Endothelial cell of umbilical vein (primary cell): Measurements from ENCODE around the gene FBXO2. TPM values are rescaled to one million over a fixed set of nuclear protein-coding genes. Genes with fewer than 3 reads are reported as not detected.

Experiments
- BruUV-seq: library from RNA; stranded (reverse); fragments of 400-500 nt; replicated peaks from 2 replicates; lab custom pipeline; 2021; lab: Mats Ljungman, UMichigan
- CTCF ChIA-PET: fragments of 300-600, 350-600 bp; sonication (Branson Sonifier 250); formaldehyde crosslinking; loops from one replicate; lab custom pipeline; 2021; ENCODE audit warnings: antibody characterized with exemption, inconsistent platforms; lab: Charles Lee
- POLR2A ChIA-PET: fragments of 300-600, 350-600 bp; sonication (Branson Sonifier 250); formaldehyde crosslinking; loops from one replicate; lab custom pipeline; 2021; ENCODE audit warnings: antibody characterized with exemption, inconsistent platforms; lab: Charles Lee
- DNase-seq: peaks from one replicate; pipeline ENCODE4 v3.0.0-alpha.2; 2011; ENCODE audit warnings: low read depth, low spot score
- FAIRE-seq: peaks from 2 replicates; lab custom pipeline; 2011; peaks lifted over from hg19 to GRCh38; lab: Jason Lieb, UNC
- H2AFZ ChIP-seq: 2 replicates; pipeline ENCODE4 v1.6.0; 2012; ENCODE audit warnings: low read depth, low read length, control low read depth, inconsistent platforms
- H3K27ac ChIP-seq: 2 replicates; pipeline ENCODE4 v1.5.1; 2011; ENCODE audit warnings: low read depth, mild to moderate bottlenecking, control low read depth, low read length, moderate library complexity; ENCODE audit not compliant: insufficient read depth
- H3K27me3 ChIP-seq, 2 experiments: 2 replicates each; pipeline versions ENCODE4 v1.6.0 to v1.6.1; 2011; ENCODE audit warnings: low read length in 2 of 2, mixed read lengths in 1 of 2; ENCODE audit not compliant: control insufficient read depth in 2 of 2, insufficient read depth in 2 of 2
- H3K36me3 ChIP-seq, 2 experiments: 2 replicates in 1 of 2; 3 replicates in 1 of 2; pipeline ENCODE4 v1.5.1; 2011; ENCODE audit warnings: low read length in 2 of 2, mild to moderate bottlenecking in 1 of 2, moderate library complexity in 1 of 2; ENCODE audit not compliant: control insufficient read depth in 2 of 2, insufficient read depth in 2 of 2; ENCODE audit errors: extremely low read depth in 1 of 2
- H3K4me1 ChIP-seq: 3 replicates; pipeline ENCODE4 v1.5.1; 2011; ENCODE audit warnings: mild to moderate bottlenecking, low read length; ENCODE audit not compliant: control insufficient read depth, insufficient read depth; ENCODE audit errors: extremely low read depth
- H3K4me2 ChIP-seq: 2 replicates; pipeline ENCODE4 v1.6.1; 2011; ENCODE audit warnings: low read length, control low read depth, mixed read lengths; ENCODE audit not compliant: insufficient read depth
- H3K4me3 ChIP-seq, 3 experiments: fragments of 200-600 bp in 1 of 3; sonication (generic), shearing (Covaris generic) in 1 of 3; replicated peaks in 1 of 3; 2 replicates each; pipeline ENCODE4 v1.5.1; 2011 to 2016; ENCODE audit warnings: control low read depth in 3 of 3, low read length in 3 of 3, mild to moderate bottlenecking in 2 of 3, inconsistent platforms in 1 of 3, low read depth in 1 of 3, moderate library complexity in 1 of 3; ENCODE audit not compliant: insufficient read depth in 1 of 3
- H3K79me2 ChIP-seq: 2 replicates; pipeline ENCODE4 v1.6.0; 2012; ENCODE audit warnings: low read length, inconsistent platforms; ENCODE audit not compliant: control insufficient read depth, insufficient read depth
- H3K9ac ChIP-seq: replicated peaks from 2 replicates; pipeline ENCODE3; 2011; ENCODE audit warnings: low read length, control low read depth; ENCODE audit not compliant: insufficient read depth; ENCODE audit errors: extremely low read depth
- H3K9me1 ChIP-seq: replicated peaks from 3 replicates; pipeline ENCODE4 v1.6.0; 2011; ENCODE audit warnings: mild to moderate bottlenecking, low read length; ENCODE audit not compliant: control insufficient read depth, insufficient read depth; ENCODE audit errors: extremely low read depth
- H3K9me3 ChIP-seq: replicated peaks from 2 replicates; pipeline ENCODE4 v1.5.1; 2012; ENCODE audit warnings: low read length, inconsistent platforms; ENCODE audit not compliant: control insufficient read depth, insufficient read depth
- H4K20me1 ChIP-seq: replicated peaks from 2 replicates; pipeline ENCODE3; 2011; ENCODE audit warnings: mild to moderate bottlenecking, low read length; ENCODE audit not compliant: control insufficient read depth, insufficient read depth; ENCODE audit errors: extremely low read depth
- EZH2 ChIP-seq: IDR thresholded peaks from 2 replicates; pipeline ENCODE4 v1.6.1; 2012; ENCODE audit warnings: borderline replicate concordance, low read depth, mild to moderate bottlenecking, moderate library complexity, low read length, inconsistent platforms; ENCODE audit not compliant: severe bottlenecking
- FOS ChIP-seq: IDR thresholded peaks from 2 replicates; pipeline ENCODE4 v1.6.1; 2011; ENCODE audit warnings: mild to moderate bottlenecking, low read length, moderate library complexity, borderline replicate concordance; ENCODE audit not compliant: insufficient read depth
- GATA2 ChIP-seq: IDR thresholded peaks from 2 replicates; pipeline ENCODE4 v1.7.0; 2011; ENCODE audit warnings: low read depth, mild to moderate bottlenecking, moderate library complexity, mixed read lengths, low read length; ENCODE audit not compliant: insufficient read length, insufficient read depth
- JUN ChIP-seq: IDR thresholded peaks from 2 replicates; pipeline ENCODE4 v1.6.1; 2011; ENCODE audit warnings: borderline replicate concordance, low read depth; ENCODE audit not compliant: insufficient read length, insufficient read depth
- MYC ChIP-seq: IDR thresholded peaks from one replicate; pipeline ENCODE4 v1.6.1; 2011; ENCODE audit warnings: mild to moderate bottlenecking, low read depth, low read length
- POLR2A ChIP-seq: IDR thresholded peaks from 2 replicates; pipeline ENCODE4 v1.6.1; 2012; ENCODE audit warnings: low read depth, mild to moderate bottlenecking, control low read depth, low read length
- POLR2AphosphoS5 ChIP-seq: IDR thresholded peaks from 2 replicates; pipeline ENCODE4 v1.6.1; 2012; ENCODE audit warnings: low read depth, mild to moderate bottlenecking, control low read depth, low read length, moderate library complexity; ENCODE audit not compliant: insufficient read depth
- dilution Hi-C: fragments of 300-500 bp; cut with MboI; formaldehyde crosslinking; loops from one replicate; pipeline ENCODE4 v1.15.0; 2019; ENCODE audit warnings: low sequenced_read_pairs; ENCODE audit not compliant: extremely low pct_ligation_motif_present
- intact Hi-C: fragments of 100-400 bp; cut with micrococcal nuclease; formaldehyde crosslinking; loops from one replicate; pipeline ENCODE4 v1.10.0; 2022
- polyA plus RNA-seq, 4 experiments: library from polyadenylated mRNA; depleted of rRNA in 3 of 4; stranded (reverse) in 3 of 4; unstranded in 1 of 4; fragments of >200 nt; gene quantifications; 2 replicates each; pipeline versions ENCODE4 v1.2.1 to v1.2.3, GENCODE V29; 2011 to 2012; ENCODE audit warnings: missing spikeins in 1 of 4
- total RNA-seq: library from RNA; stranded (reverse); gene quantifications from 2 replicates; pipeline ENCODE4 v1.2.3, GENCODE V29; 2021
- TF ChIP-seq, protein P1 (sequence below): IDR thresholded peaks from 2 replicates; pipeline ENCODE4 v1.6.1; 2011; ENCODE audit not compliant: insufficient read depth, insufficient read length
- TF ChIP-seq, protein P2 (sequence below), 2 donors: IDR thresholded peaks; 1 replicate in 1 of 2; 2 replicates in 1 of 2; pipeline ENCODE4 v1.5.1; 2011; ENCODE audit warnings: low read length in 2 of 2, mild to moderate bottlenecking in 2 of 2, moderate library complexity in 2 of 2, control low read depth in 1 of 2, inconsistent platforms in 1 of 2, low read depth in 1 of 2; ENCODE audit not compliant: insufficient read depth in 1 of 2; ENCODE audit errors: extremely low read depth in 1 of 2

Gene FBXO2
- total and polyA plus RNA-seq, 2 donors (not counting 3 experiments of a cell fraction or from before 2014, with no cell fraction given) = 0.42 to 0.91 TPM

DNA sequence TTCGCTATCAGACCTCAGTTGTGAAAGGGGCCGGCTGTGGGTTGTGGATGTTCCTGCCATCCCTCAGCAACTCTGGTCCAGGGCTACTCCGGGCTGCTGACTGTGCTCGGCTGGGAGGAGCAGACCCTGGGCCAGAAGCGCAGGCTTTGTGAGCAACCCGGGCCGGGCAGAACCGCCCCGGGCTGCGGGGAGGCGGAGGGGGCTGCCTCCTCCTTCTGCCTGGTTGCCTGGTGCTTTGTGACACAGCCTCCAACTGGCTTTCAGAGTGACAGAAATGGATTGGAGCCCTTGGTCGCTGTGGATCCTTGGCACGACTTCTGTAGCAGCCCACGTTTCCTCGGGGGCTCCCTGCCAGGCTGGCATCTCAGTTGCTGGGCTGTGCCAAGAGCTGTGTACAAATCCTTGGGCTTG lies 47.3 kb upstream of the FBXO2 start:
- Histone ChIP-seq H3K79me2 (no peaks in the 10 kb centered on the region), H3K9me3 (no peaks in the 10 kb centered on the region), H4K20me1 (no peaks in the 10 kb centered on the region), H3K36me3 (no peaks in the 10 kb centered on the region), H3K4me3 (no peak overlapping the region), H3K9me1 (no peaks in the 10 kb centered on the region), H3K4me1 (no peaks in the 10 kb centered on the region), H2AFZ (no peak overlapping the region), H3K4me2 (no peak overlapping the region), H3K27me3 (peaks cover 12 to 20% of the 10 kb centered on the region in 2 experiments), H3K9ac (no peak overlapping the region), H3K27ac (no peak overlapping the region)
- FAIRE-seq (no peak), DNase-seq (no peak)
- intact Hi-C loops = no loop called here
- ChIA-PET POLR2A (no interaction called here), CTCF (interaction anchor here (1.6 to 3.5 kb wide), 2 partner anchors 9 to 51 kb away, joined by 4 to 17 read pairs; no protein-coding TSS in a partner anchor)
- TF ChIP-seq GATA2 = no peak
- TF ChIP-seq EZH2 = no peak
- no peak for TF ChIP-seq POLR2AphosphoS5
- no peak for TF ChIP-seq FOS
- no peak for TF ChIP-seq JUN
- TF ChIP-seq MYC = no peak
- TF ChIP-seq, protein P1, sequence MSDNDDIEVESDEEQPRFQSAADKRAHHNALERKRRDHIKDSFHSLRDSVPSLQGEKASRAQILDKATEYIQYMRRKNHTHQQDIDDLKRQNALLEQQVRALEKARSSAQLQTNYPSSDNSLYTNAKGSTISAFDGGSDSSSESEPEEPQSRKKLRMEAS = no peak
- no peak for TF ChIP-seq POLR2A
- TF ChIP-seq, protein P2, sequence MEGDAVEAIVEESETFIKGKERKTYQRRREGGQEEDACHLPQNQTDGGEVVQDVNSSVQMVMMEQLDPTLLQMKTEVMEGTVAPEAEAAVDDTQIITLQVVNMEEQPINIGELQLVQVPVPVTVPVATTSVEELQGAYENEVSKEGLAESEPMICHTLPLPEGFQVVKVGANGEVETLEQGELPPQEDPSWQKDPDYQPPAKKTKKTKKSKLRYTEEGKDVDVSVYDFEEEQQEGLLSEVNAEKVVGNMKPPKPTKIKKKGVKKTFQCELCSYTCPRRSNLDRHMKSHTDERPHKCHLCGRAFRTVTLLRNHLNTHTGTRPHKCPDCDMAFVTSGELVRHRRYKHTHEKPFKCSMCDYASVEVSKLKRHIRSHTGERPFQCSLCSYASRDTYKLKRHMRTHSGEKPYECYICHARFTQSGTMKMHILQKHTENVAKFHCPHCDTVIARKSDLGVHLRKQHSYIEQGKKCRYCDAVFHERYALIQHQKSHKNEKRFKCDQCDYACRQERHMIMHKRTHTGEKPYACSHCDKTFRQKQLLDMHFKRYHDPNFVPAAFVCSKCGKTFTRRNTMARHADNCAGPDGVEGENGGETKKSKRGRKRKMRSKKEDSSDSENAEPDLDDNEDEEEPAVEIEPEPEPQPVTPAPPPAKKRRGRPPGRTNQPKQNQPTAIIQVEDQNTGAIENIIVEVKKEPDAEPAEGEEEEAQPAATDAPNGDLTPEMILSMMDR (IDR thresholded peaks at IDR 0.05; ENCODE audit: extremely low read depth in 1 of 2, insufficient read depth in 1 of 2, low read depth in 1 of 2, low read length in 2 of 2) = no peak
- dilution Hi-C loops = no loop called here
- BruUV-seq = no TSS peak
